HL-60 (cell line): ENCODE results near the gene DKKL1.

Experiments
- DNase-seq, 2 experiments: peaks; one replicate each; pipeline ENCODE4 v3.0.0-alpha.2; 2010 to 2020; ENCODE audit warnings: low read depth in 1 of 2, low spot score in 1 of 2
- H3K27ac ChIP-seq: fragments of 250-450 bp; sonication (Bioruptor Pico); replicated peaks from 2 replicates; pipeline ENCODE4 v1.5.1; 2020; ENCODE audit warnings: mild to moderate bottlenecking, moderate library complexity
- H3K27me3 ChIP-seq: fragments of 250-450 bp; sonication (Bioruptor Pico); 2 replicates; pipeline ENCODE4 v1.5.1; 2021; ENCODE audit warnings: mild to moderate bottlenecking, moderate library complexity; ENCODE audit not compliant: insufficient read depth, poor library complexity, severe bottlenecking
- H3K4me3 ChIP-seq: replicated peaks from 2 replicates; pipeline ENCODE4 v1.5.1; 2011; ENCODE audit warnings: mild to moderate bottlenecking, control low read depth, low read length; ENCODE audit not compliant: insufficient read depth
- CTCF ChIP-seq: IDR thresholded peaks from one replicate; pipeline ENCODE4 v1.5.1; 2011; ENCODE audit warnings: low read length, control low read depth, inconsistent platforms; ENCODE audit not compliant: insufficient read depth
- GABPA ChIP-seq: IDR thresholded peaks from 2 replicates; pipeline ENCODE4 v1.6.1; 2012; ENCODE audit warnings: low read depth
- POLR2AphosphoS5 ChIP-seq: IDR thresholded peaks from 2 replicates; pipeline ENCODE4 v1.6.1; 2012; ENCODE audit warnings: low read depth
- REST ChIP-seq: IDR thresholded peaks from 2 replicates; pipeline ENCODE4 v1.6.1; 2012; ENCODE audit warnings: low read depth; ENCODE audit not compliant: insufficient replicate concordance
- SPI1 ChIP-seq: IDR thresholded peaks from 2 replicates; pipeline ENCODE4 v1.6.1; 2012; ENCODE audit warnings: low read depth, mild to moderate bottlenecking, borderline replicate concordance

Gene DKKL1

DNA sequence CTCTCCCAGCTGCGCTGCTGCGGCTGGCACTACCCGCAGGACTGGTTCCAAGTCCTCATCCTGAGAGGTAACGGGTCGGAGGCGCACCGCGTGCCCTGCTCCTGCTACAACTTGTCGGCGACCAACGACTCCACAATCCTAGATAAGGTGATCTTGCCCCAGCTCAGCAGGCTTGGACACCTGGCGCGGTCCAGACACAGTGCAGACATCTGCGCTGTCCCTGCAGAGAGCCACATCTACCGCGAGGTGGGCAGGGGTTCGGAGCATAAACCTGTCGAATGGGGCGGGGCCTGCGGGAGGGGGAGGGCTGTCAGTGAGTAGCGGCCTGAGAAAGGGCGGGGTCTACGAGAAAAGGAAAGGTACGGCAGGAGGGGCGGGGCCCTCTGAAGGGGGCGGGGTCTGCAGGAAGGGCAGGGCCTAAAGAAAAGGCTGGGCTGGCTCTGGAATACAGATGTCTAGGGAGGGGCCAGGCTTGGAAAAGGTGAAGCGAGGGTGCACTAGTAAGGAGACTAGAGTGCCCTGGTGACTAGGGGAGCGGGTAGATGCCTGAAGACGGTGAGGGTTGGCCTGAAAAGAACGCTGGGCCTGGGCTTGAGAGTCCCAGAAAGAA is 24.9 kb upstream of the DKKL1 start:
- Histone ChIP-seq H3K27me3 (no peaks in the 10 kb centered on the region), H3K4me3 (no peak overlapping the region), H3K27ac (no peak overlapping the region)
- TF ChIP-seq POLR2AphosphoS5: no peak
- TF ChIP-seq GABPA: no peak
- no peak for TF ChIP-seq CTCF
- TF ChIP-seq REST: no peak
- no peak for TF ChIP-seq SPI1
- DNase-seq: no peak

- Histone ChIP-seq H3K27ac (no peak overlapping the region), H3K27me3 (no peaks in the 10 kb centered on the region), H3K4me3 (no peak overlapping the region)
- no peak for DNase-seq
- TF ChIP-seq POLR2AphosphoS5 (no peak), REST (no peak)
Observed at GRCh38 chr19:49339301-49340068, 24.2 kb upstream of the DKKL1 start.

DNA sequence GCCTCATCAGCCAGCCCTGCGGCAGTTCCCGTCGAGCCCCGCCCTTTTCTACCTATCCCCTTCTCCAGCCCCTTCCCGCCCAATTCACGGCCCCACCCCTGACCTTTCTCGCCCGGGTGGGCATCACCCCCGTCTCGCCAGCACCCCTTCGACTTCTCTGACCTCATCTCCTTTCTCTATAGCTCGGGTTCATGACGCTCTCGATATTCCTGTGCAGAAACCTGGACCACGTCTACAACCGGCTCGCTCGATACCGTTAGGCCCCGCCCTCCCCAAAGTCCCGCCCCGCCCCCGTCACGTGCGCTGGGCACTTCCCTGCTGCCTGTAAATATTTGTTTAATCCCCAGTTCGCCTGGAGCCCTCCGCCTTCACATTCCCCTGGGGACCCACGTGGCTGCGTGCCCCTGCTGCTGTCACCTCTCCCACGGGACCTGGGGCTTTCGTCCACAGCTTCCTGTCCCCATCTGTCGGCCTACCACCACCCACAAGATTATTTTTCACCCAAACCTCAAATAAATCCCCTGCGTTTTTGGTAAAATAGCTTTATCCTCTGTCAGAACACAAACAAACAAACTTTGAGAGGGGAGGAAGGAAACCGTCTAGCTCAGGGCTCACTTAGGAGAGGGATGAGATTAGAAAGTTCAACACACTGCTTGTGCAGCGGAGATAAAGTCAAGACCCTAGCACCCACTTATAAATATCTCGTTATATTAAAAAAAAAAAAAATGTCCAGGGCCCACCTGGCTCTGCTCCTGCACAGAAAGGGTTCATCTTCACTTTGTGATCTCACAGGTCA is 23.4 kb upstream of the DKKL1 start:
- H3K27ac ChIP-seq: no peak overlapping the region
- no peaks in the 10 kb centered on the region for H3K27me3 ChIP-seq
- TF ChIP-seq POLR2AphosphoS5: no peak
- TF ChIP-seq REST: no peak
- TF ChIP-seq GABPA: no peak
- no peak for TF ChIP-seq CTCF
- no peak for TF ChIP-seq SPI1
- DNase-seq: no peak
- no peak overlapping the region for H3K4me3 ChIP-seq
